ENCODE results near the gene CD14. TPM values are rescaled to one million over a fixed set of nuclear protein-coding genes. Genes with fewer than 3 reads are reported as not detected.
"Not testable (repeated sequence)": the region's sequence is repeated elsewhere in the genome, so short reads cannot be mapped to it uniquely, and the experiment has no call there.

Gene CD14
- total and polyA plus RNA-seq, 7 experiments from 2014 or later = 0.56 to 198 (median 8.8) TPM

- H3K27ac ChIP-seq (ENCODE audit: low read depth, low read length) = peak overlapping the region; percentile 79
- POLR2A ChIA-PET = interaction anchor here (0.8 to 3.5 kb wide), 13 partner anchors 8 to 998 kb away, joined by 3 to 26 read pairs (median 5); partner anchors contain the start of genes ANKHD1, APBB3, EIF4EBP3 and HARS1
- H3K9me3 ChIP-seq (ENCODE audit: control insufficient read depth in 2 of 3, low read length in 3 of 3); H3K27me3 ChIP-seq (ENCODE audit: control insufficient read depth in 2 of 2, insufficient read depth in 2 of 2, low read length in 2 of 2); H3K4me1 ChIP-seq (ENCODE audit: control insufficient read depth in 2 of 2, insufficient read depth in 2 of 2, low read length in 2 of 2); H3K9me3 Mint-ChIP-seq; DNase-seq; ATAC-seq; CTCF ChIA-PET; H3K27me3 Mint-ChIP-seq: not testable (repeated sequence)
- peak overlapping the region; percentile 86 to 97 (median 93) for H3K4me3 Mint-ChIP-seq
- H3K36me3 ChIP-seq (ENCODE audit: control insufficient read depth in 2 of 3, insufficient read depth in 3 of 3, low read length in 3 of 3) = peaks cover 0 to 21% (median 0%) of the 10 kb centered on the region in 3 experiments
- intact Hi-C loops (cut with micrococcal nuclease) = loop anchor here (1.0 to 5.0 kb wide), 18 partner anchors 8 to 1442 kb away; partner anchors contain the start of genes ANKHD1 (in 2 of the 2), APBB3 (in 2 of the 2), CYSTM1 (in 2 of the 2) and EIF4EBP3 (in 2 of the 2)
- H3K36me3 Mint-ChIP-seq = peaks cover 0 to 14% (median 0%) of the 10 kb centered on the region in 5 donors
- peaks cover 26 to 53% (median 43%) of the 10 kb centered on the region in 7 donors for H3K4me1 Mint-ChIP-seq
- peak overlapping the region; percentile 66 for H3K4me3 ChIP-seq (ENCODE audit: low read length)
- H3K27ac Mint-ChIP-seq = peak overlapping the region; percentile 87 to 100 (median 92)
Observed at GRCh38 chr5:140638898-140639147, 5.8 kb upstream of the CD14 start.

- Mint-ChIP-seq H3K4me3 (peak overlapping the region in 5 of 10 donors; percentile 3 to 90 (median 73)), H3K9me3 (no peaks in the 10 kb centered on the region), H3K36me3 (peaks cover 0 to 13% (median 0%) of the 10 kb centered on the region in 5 donors), H3K27me3 (peaks cover 0 to 8% (median 0%) of the 10 kb centered on the region in 5 donors), H3K4me1 (peaks cover 34 to 61% (median 48%) of the 10 kb centered on the region in 7 donors), H3K27ac (peak overlapping the region in 4 of 9 donors; percentile 38 to 88 (median 77))
- no peak for DNase-seq
- ChIA-PET CTCF (interaction anchor here (0.6 to 1.1 kb wide), 2 partner anchors 73 to 84 kb away, joined by 3 to 6 read pairs; no protein-coding TSS in a partner anchor), POLR2A (interaction anchor here (3.0 to 3.5 kb wide), 2 partner anchors 10 to 90 kb away, joined by 21 to 26 read pairs; partner anchors contain the start of genes EIF4EBP3, IK and NDUFA2)
- peaks cover 0 to 12% (median 0%) of the 10 kb centered on the region in 3 experiments for H3K36me3 ChIP-seq (ENCODE audit: control insufficient read depth in 2 of 3, insufficient read depth in 3 of 3, low read length in 3 of 3)
- no peak overlapping the region for H3K4me3 ChIP-seq (ENCODE audit: low read length)
- H3K4me1 ChIP-seq (ENCODE audit: control insufficient read depth in 2 of 2, insufficient read depth in 2 of 2, low read length in 2 of 2) = peaks cover 6 to 10% of the 10 kb centered on the region in 2 donors
- ATAC-seq = no peak
- intact Hi-C loops (cut with micrococcal nuclease) = loop anchor here (2.0 to 5.0 kb wide), 10 partner anchors 53 to 1440 kb away; partner anchors contain the start of genes CYSTM1 (in 1 of the 2), HARS1 (in 1 of the 2), HARS2 (in 1 of the 2) and PFDN1 (in 1 of the 2)
- H3K9me3 ChIP-seq (ENCODE audit: control insufficient read depth in 2 of 3, low read length in 3 of 3) = no peaks in the 10 kb centered on the region
- H3K27ac ChIP-seq (ENCODE audit: low read depth, low read length) = no peak overlapping the region
- H3K27me3 ChIP-seq (ENCODE audit: control insufficient read depth in 2 of 2, insufficient read depth in 2 of 2, low read length in 2 of 2) = no peaks in the 10 kb centered on the region
Observed at GRCh38 chr5:140637371-140638100, 4.6 kb upstream of the CD14 start.

DNA sequence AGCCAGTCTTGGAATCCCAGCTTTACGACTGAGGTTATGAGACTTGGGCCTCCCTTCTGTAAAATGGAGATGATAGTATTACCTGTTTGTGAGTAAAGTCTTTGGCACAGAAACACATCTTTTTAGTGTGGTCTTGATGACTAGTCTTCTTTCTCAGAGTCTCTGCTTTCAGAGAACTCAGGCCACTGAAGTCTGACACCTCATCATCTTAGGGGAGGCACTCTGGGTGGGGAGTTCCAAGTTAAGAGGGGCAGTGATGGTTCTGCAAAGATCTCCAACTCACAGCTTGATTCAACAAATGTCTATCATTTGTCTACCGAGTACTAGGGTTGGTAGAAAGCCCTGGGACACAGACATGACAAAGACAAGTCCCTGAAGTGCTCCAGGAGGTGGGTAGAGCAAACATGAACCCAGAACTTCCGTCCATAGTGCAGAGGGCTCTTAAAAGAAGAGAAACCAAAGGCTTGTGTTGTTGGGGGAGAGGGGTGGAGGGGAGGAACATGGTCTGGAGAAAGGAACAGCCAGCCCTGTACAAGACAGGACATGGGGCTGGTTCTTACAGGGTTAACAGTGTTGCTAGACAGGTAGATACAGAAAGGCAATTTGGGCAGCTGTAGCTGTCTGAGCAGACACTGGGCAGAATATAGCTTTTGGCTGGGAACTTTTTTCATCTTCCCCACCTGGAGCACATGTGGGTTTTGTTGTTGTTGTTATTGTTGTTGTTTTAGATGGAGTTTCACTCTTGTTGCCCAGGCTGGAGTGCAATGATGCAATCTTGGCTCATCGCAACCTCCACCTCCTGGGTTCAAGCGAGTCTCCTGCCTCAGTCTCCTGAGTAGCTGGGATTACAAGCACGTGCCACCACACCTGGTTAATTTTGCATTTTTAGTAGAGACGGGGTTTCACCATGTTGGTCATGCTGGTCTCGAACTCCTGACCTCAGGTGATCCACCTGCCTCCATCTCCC is 2.6 kb upstream of the CD14 start:
- no peak overlapping the region for H3K4me3 Mint-ChIP-seq
- POLR2A ChIA-PET = interaction anchor here (0.8 to 2.7 kb wide), 6 partner anchors 9 to 88 kb away, joined by 3 to 12 read pairs (median 6); partner anchors contain the start of genes IK and NDUFA2
- no peak overlapping the region for H3K27ac ChIP-seq (ENCODE audit: low read depth, low read length)

GRCh38 chr5:140634103-140634502 is 1.1 kb upstream of the CD14 start:
- intact Hi-C loops (cut with micrococcal nuclease) = loop anchor here in 1 of 2 donors (2.0 kb wide), 1 partner anchor 271 kb away; no protein-coding TSS in a partner anchor
- H3K27me3 Mint-ChIP-seq = peaks cover 0 to 26% (median 0%) of the 10 kb centered on the region in 5 donors
- peaks cover 17 to 48% (median 28%) of the 10 kb centered on the region in 7 donors for H3K4me1 Mint-ChIP-seq

More for the DNA sequence above, 2.6 kb upstream of the CD14 start:
- Mint-ChIP-seq H3K27me3 (peaks cover 0 to 26% (median 0%) of the 10 kb centered on the region in 5 donors), H3K9me3 (no peaks in the 10 kb centered on the region), H3K27ac (peak overlapping the region in 3 of 9 donors; percentile 26 to 77 (median 38)), H3K36me3 (peaks cover 0 to 8% (median 0%) of the 10 kb centered on the region in 5 donors), H3K4me1 (peaks cover 26 to 58% (median 43%) of the 10 kb centered on the region in 7 donors)
- intact Hi-C loops (cut with micrococcal nuclease) = loop anchor here (1.0 to 5.0 kb wide), 6 partner anchors 88 to 1438 kb away; partner anchors contain the start of genes EIF4EBP3 (in 1 of the 2), PURA (in 1 of the 2) and SIL1 (in 1 of the 2)
- no peaks in the 10 kb centered on the region for H3K9me3 ChIP-seq (ENCODE audit: control insufficient read depth in 2 of 3, low read length in 3 of 3)
- no peaks in the 10 kb centered on the region for H3K36me3 ChIP-seq (ENCODE audit: control insufficient read depth in 2 of 3, insufficient read depth in 3 of 3, low read length in 3 of 3)
- H3K4me1 ChIP-seq (ENCODE audit: control insufficient read depth in 2 of 2, insufficient read depth in 2 of 2, low read length in 2 of 2) = peaks cover 6 to 15% of the 10 kb centered on the region in 2 donors
- CTCF ChIA-PET = interaction anchor here (0.8 to 1.8 kb wide), 8 partner anchors 13 to 272 kb away, joined by 3 to 12 read pairs (median 4); partner anchors contain the start of gene EIF4EBP3
- ATAC-seq (no peak), DNase-seq (no peak)
- no peak overlapping the region for H3K4me3 ChIP-seq (ENCODE audit: low read length)
- no peaks in the 10 kb centered on the region for H3K27me3 ChIP-seq (ENCODE audit: control insufficient read depth in 2 of 2, insufficient read depth in 2 of 2, low read length in 2 of 2)

GRCh38 chr5:140633501-140633900 is 526 bp upstream of the CD14 start:
- ChIA-PET CTCF (interaction anchor here (1.0 to 1.6 kb wide), 5 partner anchors 13 to 268 kb away, joined by 3 to 7 read pairs (median 4); partner anchors contain the start of genes IK and NDUFA2), POLR2A (interaction anchor here (0.6 to 4.2 kb wide), 5 partner anchors 13 to 1342 kb away, joined by 3 to 34 read pairs (median 10); partner anchors contain the start of genes ANKHD1, EIF4EBP3, IK and NDUFA2)
- no peaks in the 10 kb centered on the region for H3K27me3 ChIP-seq (ENCODE audit: control insufficient read depth in 2 of 2, insufficient read depth in 2 of 2, low read length in 2 of 2)
- Mint-ChIP-seq H3K27me3 (peaks cover 0 to 26% (median 0%) of the 10 kb centered on the region in 5 donors), H3K9me3 (no peaks in the 10 kb centered on the region), H3K36me3 (peaks cover 0 to 2% (median 0%) of the 10 kb centered on the region in 5 donors), H3K27ac (peak overlapping the region in 7 of 9 donors; percentile 54 to 88 (median 72)), H3K4me3 (peak overlapping the region; percentile 89 to 99 (median 92)), H3K4me1 (peaks cover 17 to 42% (median 22%) of the 10 kb centered on the region in 7 donors)
- DNase-seq (no peak), ATAC-seq (no peak)
- no peaks in the 10 kb centered on the region for H3K36me3 ChIP-seq (ENCODE audit: control insufficient read depth in 2 of 3, insufficient read depth in 3 of 3, low read length in 3 of 3)
- peaks cover 0 to 9% of the 10 kb centered on the region in 2 donors for H3K4me1 ChIP-seq (ENCODE audit: control insufficient read depth in 2 of 2, insufficient read depth in 2 of 2, low read length in 2 of 2)
- H3K4me3 ChIP-seq (ENCODE audit: low read length) = peak overlapping the region; percentile 87
- no peaks in the 10 kb centered on the region for H3K9me3 ChIP-seq (ENCODE audit: control insufficient read depth in 2 of 3, low read length in 3 of 3)
- intact Hi-C loops (cut with micrococcal nuclease) = no loop called here
- peak overlapping the region; percentile 41 for H3K27ac ChIP-seq (ENCODE audit: low read depth, low read length)

More at GRCh38 chr5:140634103-140634502, 1.1 kb upstream of the CD14 start:
- Histone ChIP-seq H3K36me3 (ENCODE audit: control insufficient read depth in 2 of 3, insufficient read depth in 3 of 3, low read length in 3 of 3) (no peaks in the 10 kb centered on the region), H3K27ac (ENCODE audit: low read depth, low read length) (no peak overlapping the region), H3K4me3 (ENCODE audit: low read length) (no peak overlapping the region), H3K4me1 (ENCODE audit: control insufficient read depth in 2 of 2, insufficient read depth in 2 of 2, low read length in 2 of 2) (peaks cover 0 to 9% of the 10 kb centered on the region in 2 donors), H3K27me3 (ENCODE audit: control insufficient read depth in 2 of 2, insufficient read depth in 2 of 2, low read length in 2 of 2) (no peaks in the 10 kb centered on the region), H3K9me3 (ENCODE audit: control insufficient read depth in 2 of 3, low read length in 3 of 3) (no peaks in the 10 kb centered on the region)
- ChIA-PET POLR2A (interaction anchor here (0.6 to 4.2 kb wide), 6 partner anchors 11 to 86 kb away, joined by 3 to 34 read pairs (median 10); partner anchors contain the start of genes IK and NDUFA2), CTCF (interaction anchor here (1.2 kb wide), 1 partner anchor 86 kb away, joined by 12 read pairs; the partner anchor contains the start of gene EIF4EBP3)
- no peak for ATAC-seq
- Mint-ChIP-seq H3K4me3 (peak overlapping the region in 9 of 10 donors; percentile 11 to 93 (median 53)), H3K9me3 (no peaks in the 10 kb centered on the region), H3K36me3 (peaks cover 0 to 4% (median 0%) of the 10 kb centered on the region in 5 donors), H3K27ac (peak overlapping the region in 2 of 9 donors; percentile 2 to 54)
- no peak for DNase-seq
